IMR-90 (cell line): Measurements from ENCODE around the gene CTSF. TPM values are rescaled to one million over a fixed set of nuclear protein-coding genes. Genes with fewer than 3 reads are reported as not detected.
A peak's percentile ranks its signal among the peaks of the same experiment; 100 is the strongest.

Experiments
- ATAC-seq: fragments of 200-7000 bp; cut with Tn5 transposase; 2 replicates; pipeline ENCODE4 v1.9.1; 2020; ENCODE audit warnings: low read depth, mild to moderate bottlenecking, moderate library complexity
- BruUV-seq: library from RNA; stranded (reverse); fragments of 400-500 nt; replicated peaks from 2 replicates; lab custom pipeline; 2021; lab: Mats Ljungman, UMichigan
- CTCF ChIA-PET: fragments of 300-600 bp; formaldehyde crosslinking; extraction: SDS; loops from one replicate; lab custom pipeline; 2021; ENCODE audit warnings: antibody characterized with exemption; lab: Yijun Ruan, JAX
- POLR2A ChIA-PET: fragments of 300-600 bp; sonication (Branson Sonifier 250); formaldehyde crosslinking; loops from one replicate; lab custom pipeline; 2022; ENCODE audit warnings: antibody characterized with exemption; ENCODE audit not compliant: unreplicated experiment; lab: Charles Lee
- DNase-seq: peaks from one replicate; pipeline ENCODE4 v3.0.0; 2013
- H2AFZ ChIP-seq: replicated peaks from 2 replicates; pipeline ENCODE3; 2013; ENCODE audit warnings: low read length, mild to moderate bottlenecking; ENCODE audit not compliant: poor library complexity
- H2AK5ac ChIP-seq: 2 replicates; pipeline ENCODE4 v1.6.1; 2013; ENCODE audit warnings: low read depth, low read length, inconsistent platforms
- H2AK9ac ChIP-seq: replicated peaks from 2 replicates; pipeline ENCODE3; 2013; ENCODE audit warnings: mild to moderate bottlenecking, low read depth, low read length, moderate library complexity; ENCODE audit not compliant: poor library complexity
- H2BK120ac ChIP-seq: 2 replicates; pipeline ENCODE4 v1.6.1; 2013; ENCODE audit warnings: low read depth, low read length, inconsistent platforms
- H2BK15ac ChIP-seq: 3 replicates; pipeline ENCODE4 v1.6.1; 2013; ENCODE audit warnings: low read depth, low read length, inconsistent platforms
- H2BK20ac ChIP-seq: 2 replicates; pipeline ENCODE4 v1.6.1; 2013; ENCODE audit warnings: low read depth, mild to moderate bottlenecking, inconsistent platforms, low read length, moderate library complexity
- H2BK5ac ChIP-seq: 2 replicates; pipeline ENCODE4 v1.6.1; 2013; ENCODE audit warnings: mild to moderate bottlenecking, low read depth, low read length, inconsistent platforms; ENCODE audit not compliant: poor library complexity, severe bottlenecking
- H3K14ac ChIP-seq: replicated peaks from 2 replicates; pipeline ENCODE4 v1.6.1; 2013; ENCODE audit warnings: low read depth, low read length, inconsistent platforms
- H3K18ac ChIP-seq: 2 replicates; pipeline ENCODE4 v1.6.1; 2013; ENCODE audit warnings: low read depth, low read length, control low read depth
- H3K23ac ChIP-seq: 2 replicates; pipeline ENCODE4 v1.6.1; 2013; ENCODE audit warnings: low read depth, low read length, inconsistent platforms
- H3K27ac ChIP-seq: 2 replicates; pipeline ENCODE4 v1.5.1; 2013; ENCODE audit warnings: mild to moderate bottlenecking, control low read depth, low read length; ENCODE audit not compliant: insufficient read depth
- H3K27me3 ChIP-seq: 2 replicates; pipeline ENCODE4 v1.6.1; 2013; ENCODE audit warnings: low read length; ENCODE audit not compliant: control insufficient read depth, insufficient read depth
- H3K36me3 ChIP-seq: 2 replicates; pipeline ENCODE4 v1.6.1; 2013; ENCODE audit warnings: low read length, mixed read lengths; ENCODE audit not compliant: control insufficient read depth, insufficient read depth
- H3K4ac ChIP-seq: 2 replicates; pipeline ENCODE4 v1.6.1; 2013; ENCODE audit warnings: low read depth, low read length, inconsistent platforms
- H3K4me1 ChIP-seq: 2 replicates; pipeline ENCODE4 v1.6.1; 2013; ENCODE audit warnings: low read length, mixed read lengths; ENCODE audit not compliant: control insufficient read depth, insufficient read depth
- H3K4me2 ChIP-seq: 2 replicates; pipeline ENCODE4 v1.6.1; 2013; ENCODE audit warnings: low read depth, mild to moderate bottlenecking, control low read depth, low read length, moderate library complexity
- H3K4me3 ChIP-seq: 2 replicates; pipeline ENCODE4 v1.5.1; 2013; ENCODE audit warnings: low read depth, mild to moderate bottlenecking, control low read depth, low read length, moderate library complexity; ENCODE audit not compliant: insufficient read depth
- H3K56ac ChIP-seq: 2 replicates; pipeline ENCODE4 v1.6.1; 2013; ENCODE audit warnings: low read length, inconsistent platforms; ENCODE audit not compliant: insufficient read depth; ENCODE audit errors: extremely low read depth
- H3K79me1 ChIP-seq, 2 experiments: 2 replicates each; pipeline ENCODE4 v1.6.1; 2013; ENCODE audit warnings: low read length in 2 of 2, inconsistent platforms in 1 of 2, low read depth in 1 of 2
- H3K9ac ChIP-seq: 2 replicates; pipeline ENCODE4 v1.6.1; 2013; ENCODE audit warnings: low read depth, low read length, control low read depth
- H3K9me1 ChIP-seq: 2 replicates; pipeline ENCODE4 v1.6.1; 2013; ENCODE audit warnings: low read length, inconsistent platforms; ENCODE audit not compliant: insufficient read depth
- H3K9me3 ChIP-seq: 2 replicates; pipeline ENCODE4 v1.6.1; 2013; ENCODE audit warnings: low read length; ENCODE audit not compliant: control insufficient read depth, insufficient read depth
- H4K20me1 ChIP-seq: 2 replicates; pipeline ENCODE4 v1.6.1; 2013; ENCODE audit warnings: low read length, inconsistent platforms; ENCODE audit not compliant: insufficient read depth
- H4K5ac ChIP-seq: 2 replicates; pipeline ENCODE4 v1.6.1; 2013; ENCODE audit warnings: mild to moderate bottlenecking, low read depth, low read length, control low read depth
- H4K8ac ChIP-seq, 2 experiments: 2 replicates each; pipeline ENCODE4 v1.6.1; 2013; ENCODE audit warnings: low read depth in 2 of 2, low read length in 2 of 2, control low read depth in 1 of 2, inconsistent platforms in 1 of 2
- H4K91ac ChIP-seq: 2 replicates; pipeline ENCODE4 v1.6.1; 2013; ENCODE audit warnings: low read depth, low read length, inconsistent platforms; ENCODE audit not compliant: insufficient read depth
- ELK1 ChIP-seq: fragments of 150-350 bp; IDR thresholded peaks from 2 replicates; pipeline ENCODE4 v1.6.1; 2016; ENCODE audit warnings: low read depth, mild to moderate bottlenecking, low read length, moderate library complexity, borderline replicate concordance
- FOS ChIP-seq: fragments of 150-350 bp; IDR thresholded peaks from 2 replicates; pipeline ENCODE4 v1.6.1; 2016; ENCODE audit warnings: low read depth, low read length
- USF2 ChIP-seq: fragments of 150-350 bp; IDR thresholded peaks from 2 replicates; pipeline ENCODE4 v1.6.1; 2017; ENCODE audit warnings: mild to moderate bottlenecking, antibody characterized with exemption, low read length, low read depth
- WGBS, 2 experiments: methylation state at CpG; one replicate each; pipeline versions ENCODE4 v1.1.5 to v1.1.7; 2013; ENCODE audit warnings: missing lambda C conversion rate in 2 of 2; ENCODE audit not compliant: insufficient read length in 1 of 2; ENCODE audit errors: extremely low coverage in 2 of 2; 5-methylcytosine and 5-hydroxymethylcytosine counted together
- dilution Hi-C: fragments of 300-500 bp; cut with HindIII; formaldehyde crosslinking; loops from one replicate; pipeline ENCODE4 v1.14.3; 2018; ENCODE audit warnings: low sequenced_read_pairs; ENCODE audit not compliant: unreplicated experiment
- in situ Hi-C: fragments of 300-500 bp; cut with MboI; formaldehyde crosslinking; loops from 3 replicates; pipeline ENCODE4 v1.14.3; 2019; ENCODE audit warnings: low sequenced_read_pairs, inconsistent platforms, mixed read lengths
- intact Hi-C: fragments of 100-400 bp; cut with micrococcal nuclease; formaldehyde crosslinking; loops from 2 replicates; pipeline ENCODE4 v1.10.0; 2022
- polyA plus RNA-seq, 3 experiments: library from polyadenylated mRNA; depleted of rRNA; stranded (reverse); fragments of >200 nt; gene quantifications; 2 replicates each; pipeline ENCODE4 v1.2.3, GENCODE V29; 2012; ENCODE audit warnings: low replicate concordance in 1 of 3
- total RNA-seq: library from RNA; depleted of rRNA; stranded (reverse); fragments of >200 nt; gene quantifications from 2 replicates; pipeline ENCODE4 v1.2.3, GENCODE V29; 2012
- TF ChIP-seq, protein P1 (sequence below): conservative IDR thresholded peaks from 2 replicates; pipeline ENCODE4 v1.5.1; 2012; ENCODE audit warnings: mild to moderate bottlenecking, low read depth, low read length, improper control_type of control experiment

CTSF gene
- total and polyA plus RNA-seq, 2 of the 4 experiments (the other 2 are of a cell fraction), result 4.1 to 16.0 TPM

- Histone ChIP-seq H4K8ac (peak overlapping the region; percentile 42 to 69; a peak in 2 of 4 replicates), H4K91ac (peak overlapping the region; percentile 92; the same call in 1 of the 2 replicates), H3K9ac (peak overlapping the region; percentile 84), H3K79me1 (peaks cover 5 to 49% of the 10 kb centered on the region in 2 experiments; a peak in 3 of 4 replicates), H2BK120ac (no peak overlapping the region), H4K5ac (no peak overlapping the region), H3K27me3 (no peaks in the 10 kb centered on the region), H2AK9ac (peak overlapping the region; percentile 97), H3K4ac (peak overlapping the region; percentile 96), H2AK5ac (peak overlapping the region; percentile 16; the same call in 1 of the 2 replicates), H4K20me1 (peaks cover 58% of the 10 kb centered on the region), H2BK20ac (no peak overlapping the region), H3K4me2 (peak overlapping the region; percentile 97), H3K56ac (peak overlapping the region; percentile 48; the same call in 1 of the 2 replicates), H2AFZ (peak overlapping the region; percentile 98), H3K18ac (no peak overlapping the region; the same call in 1 of the 2 replicates), H3K4me1 (peaks cover 2% of the 10 kb centered on the region; the same call in 1 of the 2 replicates), H3K9me1 (peaks cover 6% of the 10 kb centered on the region), H3K9me3 (no peaks in the 10 kb centered on the region), H2BK15ac (no peak overlapping the region), H3K23ac (peak overlapping the region; percentile 48; the same call in 1 of the 2 replicates), H2BK5ac (peak overlapping the region; percentile 86), H3K4me3 (peak overlapping the region; percentile 65), H3K36me3 (peaks cover 6% of the 10 kb centered on the region; the same call in 1 of the 2 replicates), H3K14ac (peak overlapping the region; percentile 66), H3K27ac (peak overlapping the region; percentile 86)
- TF ChIP-seq ELK1, result no peak
- TF ChIP-seq, protein P1, sequence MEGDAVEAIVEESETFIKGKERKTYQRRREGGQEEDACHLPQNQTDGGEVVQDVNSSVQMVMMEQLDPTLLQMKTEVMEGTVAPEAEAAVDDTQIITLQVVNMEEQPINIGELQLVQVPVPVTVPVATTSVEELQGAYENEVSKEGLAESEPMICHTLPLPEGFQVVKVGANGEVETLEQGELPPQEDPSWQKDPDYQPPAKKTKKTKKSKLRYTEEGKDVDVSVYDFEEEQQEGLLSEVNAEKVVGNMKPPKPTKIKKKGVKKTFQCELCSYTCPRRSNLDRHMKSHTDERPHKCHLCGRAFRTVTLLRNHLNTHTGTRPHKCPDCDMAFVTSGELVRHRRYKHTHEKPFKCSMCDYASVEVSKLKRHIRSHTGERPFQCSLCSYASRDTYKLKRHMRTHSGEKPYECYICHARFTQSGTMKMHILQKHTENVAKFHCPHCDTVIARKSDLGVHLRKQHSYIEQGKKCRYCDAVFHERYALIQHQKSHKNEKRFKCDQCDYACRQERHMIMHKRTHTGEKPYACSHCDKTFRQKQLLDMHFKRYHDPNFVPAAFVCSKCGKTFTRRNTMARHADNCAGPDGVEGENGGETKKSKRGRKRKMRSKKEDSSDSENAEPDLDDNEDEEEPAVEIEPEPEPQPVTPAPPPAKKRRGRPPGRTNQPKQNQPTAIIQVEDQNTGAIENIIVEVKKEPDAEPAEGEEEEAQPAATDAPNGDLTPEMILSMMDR, result no peak
- no peak for TF ChIP-seq FOS
- no peak for TF ChIP-seq USF2
- dilution Hi-C loops (no loop called here), intact Hi-C loops (loop anchor here (2.0 kb wide), 1 partner anchor 22 kb away; the partner anchor contains the start of gene RBM4), in situ Hi-C loops (no loop called here)
- ChIA-PET POLR2A (interaction anchor here (1.3 to 1.6 kb wide), 2 partner anchors 10 to 21 kb away, joined by 7 to 14 read pairs; partner anchors contain the start of gene RBM4), CTCF (interaction anchor here (0.7 kb wide), 1 partner anchor 19 kb away, joined by 3 read pairs; no protein-coding TSS in a partner anchor)
- 0% methylated on average over 13 of the region's 38 CpGs; no CpG with 5 or more reads in 1 of the 2 experiments for WGBS, 2 experiments
- BruUV-seq, result no TSS peak
- ATAC-seq (peak; percentile 5), DNase-seq (no peak)
Observed at GRCh38 chr11:66617155-66617834, 48.9 kb upstream of the CTSF start.
